Measurements from ENCODE around the gene IL13RA2. TPM values are rescaled to one million over a fixed set of nuclear protein-coding genes. Genes with fewer than 3 reads are reported as not detected.

Gene IL13RA2
- total and polyA plus RNA-seq, 7 donors = 0.03 to 0.09 TPM; not detected in 5

DNA sequence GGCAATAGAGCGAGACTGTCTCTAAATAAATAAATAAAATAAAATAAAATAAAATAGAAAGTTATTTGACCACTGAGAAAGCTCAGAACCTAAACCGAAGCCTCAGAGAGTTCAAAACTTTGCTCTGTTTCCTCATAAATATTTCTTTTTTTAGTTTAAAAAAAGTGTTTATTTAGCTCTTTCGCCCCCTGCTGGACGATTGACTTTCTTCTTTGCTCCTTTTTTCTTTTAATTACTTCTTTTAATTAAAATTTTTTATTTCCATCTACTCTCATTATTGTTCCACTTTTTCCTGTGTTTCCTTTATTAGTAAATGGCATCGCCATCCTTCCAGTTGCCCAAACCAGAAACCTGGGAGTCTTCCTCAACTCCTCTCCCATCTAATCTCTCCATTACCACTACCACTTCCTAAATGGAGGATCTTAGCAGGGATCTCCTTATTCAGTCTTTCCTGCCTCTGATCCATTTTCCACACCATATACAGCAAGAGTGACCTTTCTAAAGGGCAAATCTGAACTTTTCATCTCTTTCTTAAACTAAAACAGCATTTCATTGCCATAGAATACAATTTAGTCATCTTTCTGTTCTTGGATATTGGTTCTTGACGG, 728 bp upstream of the IL13RA2 start:
- Histone ChIP-seq H3K4me3 (no peak overlapping the region), H3K9me3 (no peaks in the 10 kb centered on the region), H3K27ac (no peak overlapping the region), H3K4me1 (no peaks in the 10 kb centered on the region), H3K36me3 (ENCODE audit: insufficient read depth in 1 of 2, low read depth in 1 of 2) (no peaks in the 10 kb centered on the region), H3K27me3 (ENCODE audit: insufficient read depth in 3 of 3, low read length in 2 of 3) (peaks cover 0 to 12% (median 0%) of the 10 kb centered on the region in 3 donors)
- no peak for DNase-seq
- TF ChIP-seq, protein P1, sequence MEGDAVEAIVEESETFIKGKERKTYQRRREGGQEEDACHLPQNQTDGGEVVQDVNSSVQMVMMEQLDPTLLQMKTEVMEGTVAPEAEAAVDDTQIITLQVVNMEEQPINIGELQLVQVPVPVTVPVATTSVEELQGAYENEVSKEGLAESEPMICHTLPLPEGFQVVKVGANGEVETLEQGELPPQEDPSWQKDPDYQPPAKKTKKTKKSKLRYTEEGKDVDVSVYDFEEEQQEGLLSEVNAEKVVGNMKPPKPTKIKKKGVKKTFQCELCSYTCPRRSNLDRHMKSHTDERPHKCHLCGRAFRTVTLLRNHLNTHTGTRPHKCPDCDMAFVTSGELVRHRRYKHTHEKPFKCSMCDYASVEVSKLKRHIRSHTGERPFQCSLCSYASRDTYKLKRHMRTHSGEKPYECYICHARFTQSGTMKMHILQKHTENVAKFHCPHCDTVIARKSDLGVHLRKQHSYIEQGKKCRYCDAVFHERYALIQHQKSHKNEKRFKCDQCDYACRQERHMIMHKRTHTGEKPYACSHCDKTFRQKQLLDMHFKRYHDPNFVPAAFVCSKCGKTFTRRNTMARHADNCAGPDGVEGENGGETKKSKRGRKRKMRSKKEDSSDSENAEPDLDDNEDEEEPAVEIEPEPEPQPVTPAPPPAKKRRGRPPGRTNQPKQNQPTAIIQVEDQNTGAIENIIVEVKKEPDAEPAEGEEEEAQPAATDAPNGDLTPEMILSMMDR (IDR thresholded peaks at IDR 0.05) = peak; percentile 36
- intact Hi-C loops (cut with DNase I) = no loop called here
- no peak for ATAC-seq
- 47 to 70% (median 68%) methylated on average over 6 of the region's 6 CpGs for WGBS, 3 donors

DNA sequence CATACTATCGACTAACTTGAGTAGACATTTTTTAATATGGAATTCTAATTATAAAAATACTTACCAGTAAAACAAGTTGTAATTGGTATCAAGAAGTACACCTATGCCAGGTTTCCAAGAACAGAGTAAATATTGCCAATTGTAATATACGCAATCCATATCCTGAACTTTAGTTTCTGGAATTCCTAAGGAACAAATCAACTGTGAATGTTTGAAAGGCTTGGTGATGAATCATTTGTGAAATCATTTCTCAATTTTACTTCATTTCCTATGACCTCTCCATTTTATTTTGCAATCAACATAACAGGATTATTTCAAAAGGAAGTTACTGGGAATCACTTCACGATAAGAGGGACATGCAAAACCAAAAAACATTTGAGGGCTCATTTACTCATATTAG, 3.7 kb downstream of the IL13RA2 start:
- TF ChIP-seq, protein P1 (IDR thresholded peaks at IDR 0.05) = no peak
- Histone ChIP-seq H3K9me3 (no peaks in the 10 kb centered on the region), H3K27me3 (ENCODE audit: insufficient read depth in 3 of 3, low read length in 2 of 3) (peaks cover 0 to 26% (median 0%) of the 10 kb centered on the region in 3 donors), H3K36me3 (ENCODE audit: insufficient read depth in 1 of 2, low read depth in 1 of 2) (no peaks in the 10 kb centered on the region), H3K4me1 (no peaks in the 10 kb centered on the region), H3K4me3 (no peak overlapping the region), H3K27ac (no peak overlapping the region)
- intact Hi-C loops (cut with DNase I) = no loop called here
- no peak for DNase-seq
- 79 to 83% (median 81%) methylated on average over 3 of the region's 3 CpGs for WGBS, 3 donors
- no peak for ATAC-seq

DNA sequence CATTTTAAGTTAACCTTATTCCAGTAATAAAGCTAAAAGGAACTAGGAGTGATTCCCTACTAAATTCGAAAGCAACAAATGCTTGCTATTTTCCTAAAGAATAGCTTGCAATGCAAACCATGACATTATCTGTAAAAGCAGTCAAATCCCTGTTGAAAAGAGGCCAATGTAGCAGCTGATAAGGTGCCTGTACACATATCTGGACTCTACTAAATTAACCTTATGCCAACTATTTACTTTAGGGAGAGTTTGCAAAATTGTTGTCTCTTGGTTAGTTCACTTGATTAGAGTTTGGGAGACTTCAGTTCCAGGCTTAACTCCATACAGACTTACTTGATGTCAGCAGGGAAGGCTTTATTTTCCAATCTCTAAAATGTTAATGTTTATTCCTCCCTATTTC, 6.0 kb downstream of the IL13RA2 start:
- Histone ChIP-seq H3K4me3 (no peak overlapping the region), H3K4me1 (no peaks in the 10 kb centered on the region), H3K36me3 (ENCODE audit: insufficient read depth in 1 of 2, low read depth in 1 of 2) (no peaks in the 10 kb centered on the region), H3K27me3 (ENCODE audit: insufficient read depth in 3 of 3, low read length in 2 of 3) (peaks cover 0 to 28% (median 0%) of the 10 kb centered on the region in 3 donors), H3K9me3 (no peaks in the 10 kb centered on the region), H3K27ac (no peak overlapping the region)
- intact Hi-C loops (cut with DNase I) = no loop called here
- TF ChIP-seq, protein P1 (IDR thresholded peaks at IDR 0.05) = no peak
- WGBS, 3 donors = 52 to 86% (median 55%) methylated on average over 1 of the region's 1 CpG
- ATAC-seq (no peak), DNase-seq (no peak)

DNA sequence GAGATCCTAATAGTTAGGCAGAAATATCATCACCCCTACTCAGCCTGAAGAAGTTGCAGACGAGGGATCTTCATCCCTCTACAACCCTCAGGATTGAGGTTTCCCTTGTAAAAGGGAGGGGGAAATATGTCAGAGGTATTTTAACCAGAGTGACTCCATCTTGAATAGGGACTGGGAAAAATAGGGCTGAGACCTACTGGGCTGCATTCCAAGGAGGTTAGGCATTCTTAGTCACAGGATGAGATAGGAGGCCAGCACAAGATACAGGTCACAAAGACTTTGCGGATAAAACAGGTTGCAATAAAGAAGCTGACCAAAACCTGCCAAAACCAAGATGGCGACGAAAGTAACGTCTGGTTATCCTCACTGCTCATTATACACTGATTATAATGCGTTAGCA, 17.5 kb downstream of the IL13RA2 start:
- Histone ChIP-seq H3K4me3 (no peak overlapping the region), H3K9me3 (no peaks in the 10 kb centered on the region), H3K36me3 (ENCODE audit: insufficient read depth in 1 of 2, low read depth in 1 of 2) (no peaks in the 10 kb centered on the region), H3K27ac (no peak overlapping the region), H3K27me3 (ENCODE audit: insufficient read depth in 3 of 3, low read length in 2 of 3) (peaks cover 0 to 8% (median 0%) of the 10 kb centered on the region in 3 donors), H3K4me1 (no peaks in the 10 kb centered on the region)
- TF ChIP-seq, protein P1 (IDR thresholded peaks at IDR 0.05) = no peak
- WGBS, 3 donors = 65 to 84% (median 81%) methylated on average over 6 of the region's 6 CpGs
- no peak for ATAC-seq
- DNase-seq = no peak
- intact Hi-C loops (cut with DNase I) = no loop called here

DNA sequence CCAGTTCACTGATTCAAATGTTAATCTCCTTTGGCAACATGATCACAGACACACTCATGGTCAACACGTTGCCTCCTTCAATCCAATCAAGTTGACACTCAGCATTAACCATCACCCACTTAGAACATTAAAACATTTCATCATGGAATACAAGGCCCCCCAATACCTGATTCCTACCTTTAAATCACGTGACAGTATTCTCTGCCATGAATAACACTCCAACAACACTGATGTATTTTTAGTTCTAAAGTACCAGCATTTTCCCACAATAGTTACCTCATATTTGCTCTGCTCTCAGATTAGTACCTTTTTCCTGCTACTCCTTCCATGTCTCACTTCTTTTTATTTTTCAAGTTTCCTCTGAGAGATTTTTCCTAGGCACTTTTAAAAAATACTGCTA, 19.6 kb downstream of the IL13RA2 start:
- TF ChIP-seq, protein P1 (IDR thresholded peaks at IDR 0.05) = no peak
- Histone ChIP-seq H3K27ac (no peak overlapping the region), H3K4me3 (no peak overlapping the region), H3K9me3 (no peaks in the 10 kb centered on the region), H3K4me1 (no peaks in the 10 kb centered on the region), H3K27me3 (ENCODE audit: insufficient read depth in 3 of 3, low read length in 2 of 3) (peaks cover 0 to 8% (median 0%) of the 10 kb centered on the region in 3 donors), H3K36me3 (ENCODE audit: insufficient read depth in 1 of 2, low read depth in 1 of 2) (no peaks in the 10 kb centered on the region)
- WGBS, 3 donors = 36 to 57% (median 52%) methylated on average over 2 of the region's 2 CpGs
- intact Hi-C loops (cut with DNase I) = no loop called here
- ATAC-seq (no peak), DNase-seq (no peak)
